NCI-H1694 (cell line): ENCODE measurements around the gene TBC1D20.
"Not testable (repeated sequence)": the region's sequence is repeated elsewhere in the genome, so short reads cannot be mapped to it uniquely, and the experiment has no call there.

Source experiments
- DNase-seq: peaks from one replicate; lab custom pipeline; 2025; lab: John Stamatoyannopoulos, UW

Gene TBC1D20

GRCh38 chr20:400454-401275 is 61.7 kb downstream of the TBC1D20 start:
- DNase-seq: no peak

- DNase-seq: peak; percentile 20
These were observed 62.2 kb downstream of the TBC1D20 start for GRCh38 chr20:400128-400453.

GRCh38 chr20:399182-399707 is 63.1 kb downstream of the TBC1D20 start:
- DNase-seq: no peak

- no peak for DNase-seq
These were observed 64.7 kb downstream of the TBC1D20 start for GRCh38 chr20:397432-398237.

GRCh38 chr20:396619-397431 is 65.5 kb downstream of the TBC1D20 start:
- DNase-seq: no peak

- DNase-seq: no peak
These were observed 66.1 kb downstream of the TBC1D20 start for GRCh38 chr20:396252-396618.

GRCh38 chr20:393296-393695 is 69.0 kb downstream of the TBC1D20 start:
- DNase-seq: not testable (repeated sequence)

- no peak for DNase-seq
These were observed 71.2 kb downstream of the TBC1D20 start for GRCh38 chr20:391041-391711.

- no peak for DNase-seq
These were observed 73.1 kb downstream of the TBC1D20 start for GRCh38 chr20:389220-389619.

GRCh38 chr20:388034-388994 is 74.0 kb downstream of the TBC1D20 start:
- DNase-seq: no peak

GRCh38 chr20:387520-387919 is 74.8 kb downstream of the TBC1D20 start:
- no peak for DNase-seq

GRCh38 chr20:386634-387033 is 75.7 kb downstream of the TBC1D20 start:
- not testable (repeated sequence) for DNase-seq
